HT1080 (cell line): ENCODE data around the gene TENM4. TPM values are rescaled to one million over a fixed set of nuclear protein-coding genes. Genes with fewer than 3 reads are reported as not detected.
"Not testable (repeated sequence)": the region's sequence is repeated elsewhere in the genome, so short reads cannot be mapped to it uniquely, and the experiment has no call there.

Experiments used
- DNase-seq: peaks from one replicate; pipeline ENCODE4 v3.0.0-alpha.2; 2015; ENCODE audit warnings: low read depth
- total RNA-seq: library from RNA; depleted of rRNA; stranded (reverse); fragments of >200 nt; shearing (Covaris generic); gene quantifications from 2 replicates; pipeline ENCODE4 v1.2.3, GENCODE V29; 2014

Gene TENM4
- total RNA-seq, 1 experiment from 2014 or later, result 33.5 TPM

DNA sequence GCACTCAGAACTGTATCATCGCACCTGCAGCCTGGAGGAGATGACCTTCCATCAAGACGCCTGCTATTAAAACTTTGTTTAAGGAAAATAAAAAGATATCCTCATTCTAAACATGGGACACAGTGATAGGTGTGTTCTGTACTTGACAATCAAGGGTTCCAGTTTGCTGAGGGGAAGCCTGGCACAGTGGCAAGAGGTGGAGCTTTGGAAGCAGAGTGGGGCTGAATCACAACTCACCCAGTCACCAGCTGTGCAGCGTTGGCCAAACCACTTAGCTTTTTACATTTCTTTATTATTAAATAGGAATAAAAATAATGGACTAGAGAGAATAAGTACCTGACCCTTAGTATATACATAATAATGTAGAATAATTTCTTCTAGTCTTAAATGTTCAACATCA lies 220.7 kb downstream of the TENM4 start:
- DNase-seq, result no peak

GRCh38 chr11:79219186-79220045 lies 221.4 kb downstream of the TENM4 start:
- DNase-seq, result no peak

DNA sequence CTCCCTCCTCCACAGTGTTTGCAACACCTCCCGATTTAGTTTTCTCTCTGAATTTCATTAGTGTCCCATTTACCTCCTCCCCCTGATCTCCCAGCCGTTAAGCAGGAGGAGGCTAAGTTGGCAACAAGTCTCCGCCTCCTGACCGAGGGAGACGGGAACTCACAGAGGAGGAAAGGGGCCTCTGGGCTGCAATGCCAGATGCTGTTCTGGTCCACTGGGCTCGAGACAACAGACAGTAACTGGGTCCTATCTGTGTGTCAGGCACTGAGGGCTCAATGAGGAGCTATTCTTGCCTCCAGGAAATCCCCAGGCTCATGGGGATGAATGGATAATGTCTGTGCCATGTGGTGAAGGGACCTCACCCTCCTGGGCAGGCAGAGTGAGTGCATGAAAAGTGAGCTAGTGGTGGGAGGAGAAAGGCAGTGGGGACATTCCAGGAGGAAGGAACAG lies 228.1 kb downstream of the TENM4 start:
- no peak for DNase-seq

DNA sequence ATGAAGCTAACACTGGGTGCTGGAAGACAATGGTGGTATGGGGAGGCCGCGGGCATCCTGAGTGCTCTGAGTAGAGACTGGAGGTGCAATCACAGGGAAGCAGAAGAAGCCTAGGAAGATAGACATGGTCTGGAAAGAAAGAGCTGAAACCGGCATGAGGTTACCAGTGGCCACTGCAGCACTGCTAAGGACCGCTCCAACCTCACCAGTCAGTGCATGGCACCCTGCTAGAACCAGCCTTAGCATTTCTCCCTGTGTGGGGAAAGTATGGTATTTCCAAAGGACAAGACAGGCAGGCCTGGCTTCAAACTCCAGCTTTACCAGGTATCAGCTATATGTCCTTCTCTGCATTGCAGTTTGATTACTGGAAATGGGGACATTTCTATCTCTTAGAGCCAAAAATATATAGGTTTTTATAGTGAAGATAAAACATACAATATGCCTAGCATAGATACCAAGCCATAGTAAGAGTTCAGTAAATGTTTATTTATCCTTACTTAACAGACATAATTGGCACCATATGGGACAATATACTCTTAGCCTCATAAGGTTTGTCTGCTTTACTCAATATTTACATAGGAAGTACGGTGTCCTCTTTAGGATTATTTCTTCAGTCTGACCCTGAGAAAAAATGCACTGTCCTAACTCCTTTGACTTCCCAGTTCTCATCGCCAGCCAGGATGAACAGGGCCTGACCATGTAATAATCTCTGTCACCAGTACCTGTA lies 231.1 kb downstream of the TENM4 start:
- DNase-seq, result no peak

- no peak for DNase-seq
Observed at GRCh38 chr11:79208126-79208525, 232.7 kb downstream of the TENM4 start.

DNA sequence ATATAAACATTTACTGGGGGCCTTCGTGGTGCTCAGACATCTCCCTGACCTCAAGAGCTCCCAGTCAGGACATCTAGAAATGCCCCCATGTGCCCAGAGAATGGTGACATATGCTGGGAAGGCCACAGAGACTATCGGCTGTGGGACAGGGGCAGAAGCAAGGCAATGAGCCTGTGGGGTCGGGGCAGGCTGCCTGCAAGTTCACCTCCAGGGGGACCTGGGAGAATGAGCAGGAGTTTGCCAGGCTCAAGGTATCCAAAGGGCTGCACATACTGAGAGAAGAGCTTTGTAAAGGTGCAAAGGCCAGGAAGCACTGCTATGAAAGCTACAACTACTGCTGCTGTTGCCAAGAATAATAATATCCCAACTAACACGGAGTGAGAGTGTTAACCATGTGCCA lies 233.9 kb downstream of the TENM4 start:
- no peak for DNase-seq

GRCh38 chr11:79205786-79206185 lies 235.0 kb downstream of the TENM4 start:
- DNase-seq, result no peak

DNA sequence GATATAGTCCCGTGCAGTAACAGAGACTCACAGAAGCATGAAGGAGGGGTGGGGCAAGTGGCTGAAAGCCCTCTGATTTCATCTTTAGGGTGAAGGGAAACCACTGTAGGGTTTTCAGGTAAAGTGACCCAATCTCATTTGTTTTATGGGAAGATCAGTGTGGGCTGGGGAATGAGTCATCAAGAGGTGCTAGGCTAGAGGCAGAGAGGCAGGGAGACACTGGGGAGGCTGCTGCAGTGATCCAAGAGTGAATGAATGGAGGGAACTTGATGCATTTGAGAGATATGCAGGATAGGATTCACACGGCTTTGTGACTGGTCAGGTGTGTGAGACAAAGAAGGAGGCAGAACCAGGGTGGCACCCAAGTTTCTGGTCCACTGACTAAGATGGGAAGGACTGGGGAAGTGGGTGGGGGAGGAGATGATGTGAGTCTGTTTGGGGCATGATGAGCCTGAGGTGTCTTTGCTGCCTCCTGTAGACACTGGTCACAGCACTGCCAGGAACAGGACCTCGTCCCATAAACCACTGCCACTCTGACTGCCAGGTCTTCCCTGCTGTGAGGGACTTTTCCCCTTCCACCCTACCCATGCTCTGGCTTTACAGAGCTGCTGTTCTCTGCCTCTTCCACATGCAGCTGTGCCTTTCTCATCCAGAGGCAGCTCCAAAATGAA lies 239.0 kb downstream of the TENM4 start:
- DNase-seq, result peak; percentile 63

- peak; percentile 43 for DNase-seq
Observed at GRCh38 chr11:79200398-79201070, 240.3 kb downstream of the TENM4 start.

DNA sequence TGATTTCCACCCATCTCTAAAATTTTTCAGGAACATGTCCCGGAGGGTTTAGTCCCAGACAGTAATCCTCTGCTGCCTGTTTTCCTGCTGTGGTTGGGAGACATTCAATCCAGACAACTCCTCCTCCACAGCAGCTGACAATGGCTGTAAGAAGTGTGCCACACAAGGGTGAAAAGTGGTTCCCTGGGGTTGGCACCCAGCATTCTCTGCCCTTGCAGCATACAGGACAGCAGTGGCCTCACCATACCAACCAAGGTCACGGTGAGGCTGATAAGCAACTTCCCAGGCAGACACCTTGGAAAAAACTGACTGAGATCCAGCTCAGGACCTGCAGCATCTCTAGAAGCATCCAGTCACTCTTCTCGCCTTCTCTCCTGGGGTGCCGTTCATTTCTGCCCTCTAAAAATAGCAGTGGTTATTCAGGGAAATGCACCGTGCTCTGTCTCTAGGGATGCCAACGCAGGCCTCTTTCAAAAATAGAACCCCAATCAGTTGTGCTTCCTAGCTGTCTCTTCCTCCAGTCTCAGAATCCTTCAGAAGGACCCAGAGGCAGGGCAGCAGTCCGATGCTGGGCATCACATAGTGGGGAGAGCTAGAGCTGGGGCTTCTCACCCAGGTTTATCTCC lies 241.0 kb downstream of the TENM4 start:
- DNase-seq, result no peak

DNA sequence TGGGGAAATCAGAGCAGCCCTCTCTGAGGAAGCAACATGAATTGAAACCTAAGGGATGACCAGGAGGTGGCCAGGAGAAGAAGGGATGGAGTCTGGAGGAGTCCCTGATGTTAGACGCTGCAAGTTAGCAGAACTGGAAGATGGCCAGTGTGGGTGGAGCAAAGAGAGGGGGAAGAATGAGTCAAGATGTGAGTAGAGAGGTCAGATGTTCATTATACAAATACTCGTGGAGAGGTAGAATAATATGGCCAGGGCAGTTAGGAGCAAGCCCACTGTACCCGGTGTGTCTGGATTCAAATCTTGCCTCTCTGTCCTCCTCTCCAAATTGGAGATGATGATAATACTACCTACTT lies 242.0 kb downstream of the TENM4 start:
- peak; percentile 57 for DNase-seq

GRCh38 chr11:79198203-79198897 lies 242.5 kb downstream of the TENM4 start:
- no peak for DNase-seq

GRCh38 chr11:79196950-79197349 lies 243.9 kb downstream of the TENM4 start:
- DNase-seq, result no peak

DNA sequence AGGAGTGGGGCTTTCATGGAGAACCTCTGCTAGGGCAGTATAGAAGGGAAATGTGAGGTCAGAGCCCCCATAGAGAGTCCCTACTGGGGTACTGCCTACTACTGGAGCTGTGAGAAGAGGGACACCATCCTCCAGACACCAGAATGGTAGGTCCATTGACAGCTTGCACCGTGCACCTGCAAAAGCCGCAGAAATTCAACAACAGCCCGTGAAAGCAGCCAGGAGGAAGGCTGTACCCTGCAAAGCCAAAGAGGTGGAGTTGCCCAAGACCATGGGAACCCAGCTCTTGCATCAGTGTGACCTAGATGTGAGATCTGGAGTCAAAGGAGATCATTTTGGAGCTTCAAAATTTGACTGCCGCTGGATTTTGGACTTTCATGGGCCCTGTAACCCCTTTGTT lies 245.6 kb downstream of the TENM4 start:
- DNase-seq, result no peak

DNA sequence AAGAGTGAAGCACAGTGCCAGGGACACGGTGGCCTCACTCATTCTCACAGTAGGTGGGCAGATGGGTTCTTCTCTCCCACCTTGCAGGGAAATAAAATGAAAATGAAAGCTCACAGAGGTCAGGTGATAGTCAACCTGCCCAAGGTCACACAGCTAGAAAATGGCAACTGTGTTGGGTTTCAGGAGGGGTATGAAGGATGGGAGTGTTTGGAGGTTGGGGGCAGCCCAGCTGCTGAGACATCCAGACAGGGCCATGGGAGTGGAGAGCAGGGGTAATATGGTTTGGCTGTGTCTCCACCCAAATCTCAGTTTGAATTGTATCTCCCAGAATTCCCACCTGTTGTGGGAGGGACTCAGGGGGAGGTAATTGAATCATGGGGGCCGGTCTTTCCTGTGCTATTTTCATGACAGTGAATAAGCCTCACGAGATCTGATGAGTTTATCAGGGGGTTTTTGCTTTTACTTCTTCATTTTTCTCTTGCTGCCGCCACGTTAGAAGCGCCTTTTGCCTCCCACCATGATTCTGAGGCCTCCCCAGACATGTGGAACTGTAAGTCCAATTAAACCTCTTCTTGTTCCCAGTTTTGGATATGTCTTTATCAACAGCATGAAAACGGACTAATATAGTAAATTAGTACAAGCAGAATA lies 247.0 kb downstream of the TENM4 start:
- DNase-seq, result no peak

DNA sequence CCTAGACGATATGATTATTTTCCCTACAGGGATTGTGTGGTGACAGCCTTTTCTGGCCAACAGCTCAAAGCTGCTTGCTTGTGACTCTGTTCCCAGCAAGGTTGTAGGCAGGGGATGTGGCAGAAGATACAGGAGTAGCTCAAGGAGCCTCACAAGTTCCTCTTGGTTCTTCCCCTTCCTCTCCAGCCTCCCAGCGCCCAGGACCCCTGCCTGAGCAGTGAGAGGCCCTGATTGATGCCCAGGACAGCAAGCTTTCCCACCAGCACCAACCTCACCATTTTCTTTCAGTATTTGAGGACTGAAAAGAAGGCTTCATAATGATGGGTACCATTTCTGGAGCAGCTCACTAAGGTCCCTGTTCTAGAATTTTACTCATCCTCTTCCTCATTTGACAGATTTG lies 248.0 kb downstream of the TENM4 start:
- no peak for DNase-seq

DNA sequence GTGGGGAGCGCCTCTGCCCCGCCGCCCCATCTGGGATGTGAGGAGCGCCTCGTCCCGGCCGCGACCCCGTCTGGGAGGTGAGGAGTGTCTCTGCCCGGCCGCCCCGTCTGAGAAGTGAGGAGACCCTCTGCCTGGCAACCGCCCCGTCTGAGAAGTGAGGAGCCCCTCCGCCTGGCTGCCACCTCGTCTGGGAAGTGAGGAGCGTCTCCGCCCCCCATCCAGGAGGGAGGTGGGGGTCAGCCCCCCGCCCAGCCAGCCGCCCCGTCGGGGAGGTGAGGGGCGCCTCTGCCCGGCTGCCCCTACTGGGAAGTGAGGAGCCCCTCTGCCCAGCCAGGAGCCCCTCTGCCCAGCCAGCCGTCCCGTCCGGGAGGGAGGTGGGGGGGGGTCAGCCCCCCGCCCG lies 249.1 kb downstream of the TENM4 start:
- DNase-seq, result not testable (repeated sequence)

- not testable (repeated sequence) for DNase-seq
Observed at GRCh38 chr11:79190553-79190952, 250.3 kb downstream of the TENM4 start.

- no peak for DNase-seq
Observed at GRCh38 chr11:79189601-79190000, 251.2 kb downstream of the TENM4 start.

DNA sequence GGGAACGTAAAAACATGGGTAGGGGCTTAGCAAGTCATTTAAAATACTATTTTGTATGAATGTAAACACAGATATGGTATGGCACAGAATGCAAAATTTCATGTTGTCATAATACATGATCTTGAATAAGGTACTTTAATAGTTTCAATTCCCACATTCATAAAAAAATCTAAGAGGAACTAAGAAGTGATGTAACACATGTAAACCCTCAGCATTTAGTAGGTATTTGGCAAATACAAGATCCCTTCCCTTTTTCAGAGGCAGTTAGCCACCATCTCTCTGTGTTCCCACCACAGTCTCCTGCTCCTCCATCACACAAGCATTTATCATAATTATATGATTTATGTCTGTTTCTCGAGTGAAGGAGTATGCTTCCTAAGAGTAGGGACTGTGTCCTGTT lies 251.8 kb downstream of the TENM4 start:
- no peak for DNase-seq
